ENCODE data around the gene TRIM2.

- no peak for TF ChIP-seq POLR2A (IDR thresholded peaks at IDR 0.05)
- TF ChIP-seq CTCF (IDR thresholded peaks at IDR 0.05) = no peak
Observed at GRCh38 chr4:153327247-153327646, 123.0 kb downstream of the TRIM2 start.

Data from thyroid gland (tissue), 4 donors.